KMS-11 (cell line): Measurements from ENCODE around the gene TIMM21.

Experiments used
- H2AFZ ChIP-seq: fragments of 200-600 bp; sonication (generic); 2 replicates; pipeline ENCODE4 v1.6.1; 2016; ENCODE audit warnings: antibody characterized with exemption, mixed run types, low read depth
- H3K27ac ChIP-seq: fragments of 200-600 bp; sonication (generic); 2 replicates; pipeline ENCODE4 v1.6.1; 2016; ENCODE audit warnings: mild to moderate bottlenecking, mixed run types
- H3K27me3 ChIP-seq: fragments of 200-600 bp; sonication (generic); 2 replicates; pipeline ENCODE4 v1.6.1; 2017; ENCODE audit warnings: mild to moderate bottlenecking, low read depth, mixed run types, moderate library complexity; ENCODE audit not compliant: insufficient read depth
- H3K36me3 ChIP-seq: fragments of 200-600 bp; sonication (generic); 2 replicates; pipeline ENCODE4 v1.6.1; 2017; ENCODE audit warnings: mild to moderate bottlenecking, mixed run types; ENCODE audit not compliant: insufficient read depth
- H3K4me1 ChIP-seq: fragments of 200-600 bp; sonication (generic); 2 replicates; pipeline ENCODE4 v1.6.1; 2016; ENCODE audit warnings: mild to moderate bottlenecking, low read depth, mixed run types; ENCODE audit not compliant: poor library complexity, severe bottlenecking
- H3K4me2 ChIP-seq: fragments of 200-600 bp; sonication (generic); 2 replicates; pipeline ENCODE4 v1.7.0; 2016; ENCODE audit warnings: mild to moderate bottlenecking, mixed run types
- H3K4me3 ChIP-seq: fragments of 200-600 bp; sonication (generic); IDR thresholded peaks from 2 replicates; pipeline ENCODE4 v1.6.1; 2017; ENCODE audit warnings: low read depth, low read length, mixed read lengths; ENCODE audit not compliant: insufficient read depth
- H3K79me2 ChIP-seq: fragments of 200-600 bp; sonication (generic); 2 replicates; pipeline ENCODE4 v1.6.1; 2016; ENCODE audit warnings: low read depth, mixed run types; ENCODE audit not compliant: insufficient read depth
- H3K9ac ChIP-seq: fragments of 200-600 bp; sonication (generic); 2 replicates; pipeline ENCODE4 v1.6.1; 2016; ENCODE audit warnings: mild to moderate bottlenecking, mixed run types
- H4K20me1 ChIP-seq: fragments of 200-600 bp; sonication (generic); 2 replicates; pipeline ENCODE4 v1.6.1; 2016; ENCODE audit warnings: mild to moderate bottlenecking, mixed run types; ENCODE audit not compliant: insufficient read depth
- TF ChIP-seq, protein P1 (sequence below): fragments of 200-600 bp; sonication (generic); conservative IDR thresholded peaks from 2 replicates; pipeline ENCODE4 v1.6.1; 2017; ENCODE audit warnings: low read depth, mild to moderate bottlenecking, antibody characterized with exemption, low read length, moderate library complexity, mixed read lengths

TIMM21 gene

DNA sequence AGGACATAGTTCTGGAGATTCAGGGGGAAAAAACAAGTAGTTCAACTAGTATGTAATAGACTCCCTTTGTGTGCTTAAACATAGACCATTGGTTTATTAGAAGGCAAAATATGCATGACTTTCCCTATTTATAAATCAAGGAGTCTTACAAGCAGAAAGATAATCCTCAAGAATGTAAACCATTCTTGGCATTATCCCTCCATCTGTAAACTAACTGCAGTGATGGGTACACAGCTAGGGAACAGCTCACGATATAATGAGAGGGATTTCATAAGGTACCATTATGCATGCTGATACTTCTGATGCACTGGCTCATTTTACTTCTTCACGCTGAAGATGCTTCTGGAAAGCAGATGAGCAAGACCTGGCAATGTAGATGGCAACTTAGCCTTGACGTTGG, 1.6 kb upstream of the TIMM21 start:
- H3K27me3 ChIP-seq: no peaks in the 10 kb centered on the region
- H4K20me1 ChIP-seq: no peaks in the 10 kb centered on the region
- peaks cover 25% of the 10 kb centered on the region for H3K4me1 ChIP-seq
- peaks cover 34% of the 10 kb centered on the region for H3K79me2 ChIP-seq
- H3K4me2 ChIP-seq: peak overlapping the region; percentile 44
- H2AFZ ChIP-seq: peak overlapping the region; percentile 75
- H3K4me3 ChIP-seq: no peak overlapping the region
- H3K27ac ChIP-seq: no peak overlapping the region
- H3K9ac ChIP-seq: no peak overlapping the region
- no peaks in the 10 kb centered on the region for H3K36me3 ChIP-seq
- TF ChIP-seq, protein P1, sequence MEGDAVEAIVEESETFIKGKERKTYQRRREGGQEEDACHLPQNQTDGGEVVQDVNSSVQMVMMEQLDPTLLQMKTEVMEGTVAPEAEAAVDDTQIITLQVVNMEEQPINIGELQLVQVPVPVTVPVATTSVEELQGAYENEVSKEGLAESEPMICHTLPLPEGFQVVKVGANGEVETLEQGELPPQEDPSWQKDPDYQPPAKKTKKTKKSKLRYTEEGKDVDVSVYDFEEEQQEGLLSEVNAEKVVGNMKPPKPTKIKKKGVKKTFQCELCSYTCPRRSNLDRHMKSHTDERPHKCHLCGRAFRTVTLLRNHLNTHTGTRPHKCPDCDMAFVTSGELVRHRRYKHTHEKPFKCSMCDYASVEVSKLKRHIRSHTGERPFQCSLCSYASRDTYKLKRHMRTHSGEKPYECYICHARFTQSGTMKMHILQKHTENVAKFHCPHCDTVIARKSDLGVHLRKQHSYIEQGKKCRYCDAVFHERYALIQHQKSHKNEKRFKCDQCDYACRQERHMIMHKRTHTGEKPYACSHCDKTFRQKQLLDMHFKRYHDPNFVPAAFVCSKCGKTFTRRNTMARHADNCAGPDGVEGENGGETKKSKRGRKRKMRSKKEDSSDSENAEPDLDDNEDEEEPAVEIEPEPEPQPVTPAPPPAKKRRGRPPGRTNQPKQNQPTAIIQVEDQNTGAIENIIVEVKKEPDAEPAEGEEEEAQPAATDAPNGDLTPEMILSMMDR: no peak

DNA sequence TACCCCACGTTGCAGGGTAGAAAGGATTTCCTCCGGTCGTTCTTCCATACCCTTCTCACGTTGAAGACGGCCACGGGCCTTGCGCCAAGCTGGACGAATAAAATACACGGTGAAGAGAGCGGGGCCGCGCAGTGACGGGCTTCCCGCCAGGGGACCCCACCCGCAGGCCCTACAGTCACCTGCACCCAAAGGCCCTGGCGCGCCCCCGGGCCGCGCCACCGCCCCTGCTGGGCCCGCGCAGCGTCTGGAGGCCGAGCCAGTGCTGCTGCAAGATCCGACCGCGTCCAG, 888 bp upstream of the TIMM21 start:
- H3K4me3 ChIP-seq: no peak overlapping the region
- H3K27me3 ChIP-seq: no peaks in the 10 kb centered on the region
- H3K9ac ChIP-seq: peak overlapping the region; percentile 87; the same call in 1 of the 2 replicates
- no peaks in the 10 kb centered on the region for H4K20me1 ChIP-seq
- peak overlapping the region; percentile 66; the same call in 1 of the 2 replicates for H3K27ac ChIP-seq
- peak overlapping the region; percentile 44 for H3K4me2 ChIP-seq
- peak overlapping the region; percentile 75 for H2AFZ ChIP-seq
- no peaks in the 10 kb centered on the region for H3K36me3 ChIP-seq
- H3K79me2 ChIP-seq: peaks cover 41% of the 10 kb centered on the region
- TF ChIP-seq, protein P1: no peak
- peaks cover 25% of the 10 kb centered on the region for H3K4me1 ChIP-seq

DNA sequence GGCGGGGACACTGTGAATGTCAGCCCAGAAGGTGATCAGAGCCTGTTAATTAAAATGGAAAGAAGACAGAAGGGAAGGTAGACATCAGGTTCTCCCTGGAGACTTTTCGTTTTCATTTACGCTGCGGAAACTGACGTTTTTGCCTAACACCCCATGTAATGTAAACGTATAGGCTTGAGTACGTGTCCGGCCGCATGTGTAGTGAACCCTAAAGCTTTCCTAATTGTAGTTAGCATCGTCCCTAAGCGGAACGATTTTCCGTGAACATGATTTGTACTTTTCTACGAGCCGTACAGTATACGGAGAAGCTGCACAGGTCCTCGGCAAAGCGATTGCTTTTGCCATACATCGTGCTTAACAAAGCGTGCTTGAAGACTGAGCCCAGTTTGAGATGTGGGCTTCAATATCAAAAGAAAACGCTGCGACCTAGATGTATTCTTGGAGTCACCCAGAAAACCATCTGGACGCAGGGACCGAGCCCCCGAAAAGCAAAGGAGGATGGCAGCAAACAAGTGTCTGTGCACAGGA, 284 bp downstream of the TIMM21 start:
- Histone ChIP-seq H3K79me2 (peaks cover 52% of the 10 kb centered on the region), H3K4me2 (peak overlapping the region; percentile 76), H2AFZ (peak overlapping the region; percentile 75), H4K20me1 (no peaks in the 10 kb centered on the region), H3K9ac (peak overlapping the region; percentile 87), H3K27ac (peak overlapping the region; percentile 66), H3K36me3 (no peaks in the 10 kb centered on the region), H3K4me3 (no peak overlapping the region), H3K4me1 (peaks cover 25% of the 10 kb centered on the region), H3K27me3 (no peaks in the 10 kb centered on the region)
- TF ChIP-seq, protein P1: no peak

GRCh38 chr18:74149878-74150277, 1.6 kb downstream of the TIMM21 start:
- Histone ChIP-seq H3K79me2 (peaks cover 56% of the 10 kb centered on the region), H3K4me2 (peak overlapping the region; percentile 76), H3K4me1 (peaks cover 25% of the 10 kb centered on the region), H3K27ac (no peak overlapping the region), H4K20me1 (no peaks in the 10 kb centered on the region), H3K4me3 (no peak overlapping the region), H3K9ac (peak overlapping the region; percentile 87; the same call in 1 of the 2 replicates), H3K27me3 (no peaks in the 10 kb centered on the region), H3K36me3 (peaks cover 3% of the 10 kb centered on the region; the same call in 1 of the 2 replicates), H2AFZ (no peak overlapping the region)
- TF ChIP-seq, protein P1: no peak
